IPS-18c (cell line): ENCODE data around the gene TARS1.

Source experiments
- H3K4me3 ChIP-seq: 2 replicates; pipeline ENCODE4 v1.7.0; 2013; ENCODE audit warnings: low read depth, mild to moderate bottlenecking, low read length, moderate library complexity; ENCODE audit not compliant: insufficient read depth
- H3K9me3 ChIP-seq: one replicate; pipeline ENCODE4 v1.6.1; 2013; ENCODE audit warnings: mild to moderate bottlenecking, low read length, moderate library complexity; ENCODE audit not compliant: control insufficient read depth, insufficient read depth

The TARS1 gene

GRCh38 chr5:33440482-33441240 is at the start of gene TARS1:
TSS of gene TARS1 (plus strand) at chr5:33440965. CDS start at chr5:33441087, 122 bp downstream.
- Histone ChIP-seq H3K9me3 (no peaks in the 10 kb centered on the region), H3K4me3 (peak within 1 kb of the TSS; percentile 72)

- H3K9me3 ChIP-seq, result no peaks in the 10 kb centered on the region
- H3K4me3 ChIP-seq, result no peak overlapping the region
Measured at GRCh38 chr5:33398501-33398900, 42.3 kb upstream of the TARS1 start.

GRCh38 chr5:33400675-33401074 is 40.1 kb upstream of the TARS1 start:
- H3K9me3 ChIP-seq, result no peaks in the 10 kb centered on the region
- H3K4me3 ChIP-seq, result no peak overlapping the region

GRCh38 chr5:33401482-33402390 is 39.0 kb upstream of the TARS1 start:
- H3K4me3 ChIP-seq, result no peak overlapping the region
- no peaks in the 10 kb centered on the region for H3K9me3 ChIP-seq

GRCh38 chr5:33403187-33403586 is 37.6 kb upstream of the TARS1 start:
- H3K9me3 ChIP-seq, result no peaks in the 10 kb centered on the region

GRCh38 chr5:33408816-33409215 is 31.9 kb upstream of the TARS1 start:
- no peaks in the 10 kb centered on the region for H3K9me3 ChIP-seq
- H3K4me3 ChIP-seq, result no peak overlapping the region

More at GRCh38 chr5:33403187-33403586, 37.6 kb upstream of the TARS1 start:
- no peak overlapping the region for H3K4me3 ChIP-seq

- Histone ChIP-seq H3K9me3 (no peaks in the 10 kb centered on the region), H3K4me3 (no peak overlapping the region)
Measured at GRCh38 chr5:33409435-33410170, 31.2 kb upstream of the TARS1 start.

- Histone ChIP-seq H3K4me3 (no peak overlapping the region), H3K9me3 (no peaks in the 10 kb centered on the region)
Measured at GRCh38 chr5:33410221-33410620, 30.5 kb upstream of the TARS1 start.

- no peaks in the 10 kb centered on the region for H3K9me3 ChIP-seq
Measured at GRCh38 chr5:33411498-33411897, 29.3 kb upstream of the TARS1 start.

GRCh38 chr5:33415811-33416354 is 24.9 kb upstream of the TARS1 start:
- Histone ChIP-seq H3K9me3 (no peaks in the 10 kb centered on the region), H3K4me3 (no peak overlapping the region)

More at GRCh38 chr5:33411498-33411897, 29.3 kb upstream of the TARS1 start:
- H3K4me3 ChIP-seq, result no peak overlapping the region

GRCh38 chr5:33417632-33418031 is 23.1 kb upstream of the TARS1 start:
- no peak overlapping the region for H3K4me3 ChIP-seq
- no peaks in the 10 kb centered on the region for H3K9me3 ChIP-seq

- Histone ChIP-seq H3K4me3 (no peak overlapping the region), H3K9me3 (no peaks in the 10 kb centered on the region)
Measured at GRCh38 chr5:33420946-33421345, 19.8 kb upstream of the TARS1 start.

- Histone ChIP-seq H3K9me3 (no peaks in the 10 kb centered on the region), H3K4me3 (no peak overlapping the region)
Measured at GRCh38 chr5:33422191-33422590, 18.6 kb upstream of the TARS1 start.

GRCh38 chr5:33423018-33423630 is 17.6 kb upstream of the TARS1 start:
- Histone ChIP-seq H3K9me3 (no peaks in the 10 kb centered on the region), H3K4me3 (no peak overlapping the region)

GRCh38 chr5:33425314-33425713 is 15.5 kb upstream of the TARS1 start:
- H3K9me3 ChIP-seq, result no peaks in the 10 kb centered on the region
- no peak overlapping the region for H3K4me3 ChIP-seq

- Histone ChIP-seq H3K9me3 (no peaks in the 10 kb centered on the region), H3K4me3 (no peak overlapping the region)
Measured at GRCh38 chr5:33430983-33431382, 9.8 kb upstream of the TARS1 start.

- no peaks in the 10 kb centered on the region for H3K9me3 ChIP-seq
Measured at GRCh38 chr5:33432656-33433055, 8.1 kb upstream of the TARS1 start.

More at GRCh38 chr5:33432656-33433055, 8.1 kb upstream of the TARS1 start:
- no peak overlapping the region for H3K4me3 ChIP-seq
